ENCODE results near the gene MRLN.
A peak's percentile ranks its signal among the peaks of the same experiment; 100 is the strongest.

MRLN gene

GRCh38 chr10:59709395-59710125 lies 43.7 kb downstream of the MRLN start, which contains the start of gene SLC16A9:
Gene SLC16A9 (minus strand): TSS chr10:59709850. CDS start chr10:59684291, 25,559 bp downstream.
- in situ Hi-C loops (cut with MboI; ENCODE audit: low pct_unique_long_range_greater_than_20kb, low sequenced_read_pairs, unreplicated experiment), result no loop called here
- TF ChIP-seq CTCF (IDR thresholded peaks at IDR 0.05; ENCODE audit: extremely low read depth, insufficient read depth, missing control alignments), result peak; percentile 21
- DNase-seq (ENCODE audit: low spot score), result peak; percentile 89

GRCh38 chr10:59708816-59709394 lies 44.4 kb downstream of the MRLN start:
- in situ Hi-C loops (cut with MboI; ENCODE audit: low pct_unique_long_range_greater_than_20kb, low sequenced_read_pairs, unreplicated experiment), result no loop called here
- DNase-seq (ENCODE audit: low spot score), result peak; percentile 56
- no peak for TF ChIP-seq CTCF (IDR thresholded peaks at IDR 0.05; ENCODE audit: extremely low read depth, insufficient read depth, missing control alignments)

DNA sequence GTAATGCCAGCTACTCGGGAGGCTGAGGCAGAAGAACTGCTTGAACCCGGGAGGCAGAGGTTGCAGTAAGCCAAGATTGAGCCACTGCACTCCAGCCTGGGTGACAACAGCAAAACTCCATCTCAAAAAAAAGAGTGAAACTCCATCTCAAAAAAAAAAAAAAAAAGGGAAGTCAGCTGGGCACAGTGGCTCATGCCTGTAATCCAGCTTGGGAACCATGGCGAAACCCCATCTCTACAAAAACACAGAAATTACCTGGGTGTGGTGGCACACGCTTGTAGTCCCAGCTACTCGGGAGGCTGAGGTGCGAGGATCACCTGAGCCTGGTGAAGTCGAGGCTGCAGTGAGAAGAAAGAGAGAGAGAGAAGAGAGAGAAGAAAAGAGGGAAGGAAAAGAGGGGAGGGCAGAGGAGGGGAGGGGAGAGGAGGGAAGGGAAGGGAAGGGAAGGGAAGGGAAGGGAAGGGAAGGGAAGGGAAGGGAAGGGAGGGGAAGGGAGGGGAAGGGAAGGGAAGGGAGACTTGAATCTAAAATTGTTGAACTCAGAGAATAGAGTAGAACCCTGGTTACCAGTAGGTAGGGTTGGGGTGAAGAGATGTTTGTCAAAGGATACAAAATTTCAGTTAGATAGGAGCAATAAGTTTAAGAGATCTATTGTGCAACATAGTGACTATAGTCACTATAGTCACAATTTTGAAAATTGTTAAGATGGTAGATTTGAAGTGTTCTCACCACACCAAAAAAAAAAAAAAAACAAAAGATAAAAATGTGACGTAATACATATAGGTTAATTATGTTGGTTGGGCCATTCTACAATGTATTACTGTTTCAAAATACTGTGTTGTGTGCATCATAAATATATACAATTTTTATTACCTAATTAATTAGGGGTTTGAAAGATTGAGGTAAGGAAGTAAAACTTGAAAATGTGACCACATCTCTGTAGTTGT lies 46.1 kb downstream of the MRLN start:
- no peak for TF ChIP-seq CTCF (IDR thresholded peaks at IDR 0.05; ENCODE audit: extremely low read depth, insufficient read depth, missing control alignments)
- in situ Hi-C loops (cut with MboI; ENCODE audit: low pct_unique_long_range_greater_than_20kb, low sequenced_read_pairs, unreplicated experiment), result no loop called here
- DNase-seq (ENCODE audit: low spot score), result no peak

GRCh38 chr10:59705931-59706330 lies 47.3 kb downstream of the MRLN start:
- in situ Hi-C loops (cut with MboI; ENCODE audit: low pct_unique_long_range_greater_than_20kb, low sequenced_read_pairs, unreplicated experiment), result no loop called here
- no peak for DNase-seq (ENCODE audit: low spot score)
- TF ChIP-seq CTCF (IDR thresholded peaks at IDR 0.05; ENCODE audit: extremely low read depth, insufficient read depth, missing control alignments), result no peak

- in situ Hi-C loops (cut with MboI; ENCODE audit: low pct_unique_long_range_greater_than_20kb, low sequenced_read_pairs, unreplicated experiment), result no loop called here
- no peak for TF ChIP-seq CTCF (IDR thresholded peaks at IDR 0.05; ENCODE audit: extremely low read depth, insufficient read depth, missing control alignments)
- DNase-seq (ENCODE audit: low spot score), result no peak
Measured at GRCh38 chr10:59704630-59705029, 48.6 kb downstream of the MRLN start.

DNA sequence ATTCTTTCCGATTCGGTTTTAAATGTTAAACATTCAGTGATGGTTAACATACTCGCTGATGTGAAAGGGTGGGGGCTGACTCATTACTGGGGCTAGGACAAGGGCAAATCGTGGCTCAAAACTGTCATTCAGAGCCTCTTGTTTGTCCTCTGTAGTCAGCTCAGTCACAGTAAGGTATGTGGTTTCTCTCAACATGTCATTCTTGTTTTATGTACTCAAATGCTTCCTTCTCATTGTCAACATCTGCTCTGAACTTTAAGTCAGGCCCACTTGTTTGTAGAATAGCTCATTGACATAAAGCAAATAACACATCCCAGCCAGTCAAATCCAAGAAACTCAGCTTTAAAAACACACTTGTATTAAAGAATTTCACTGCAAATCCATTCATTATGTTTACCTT lies 50.9 kb downstream of the MRLN start:
- no peak for TF ChIP-seq CTCF (IDR thresholded peaks at IDR 0.05; ENCODE audit: extremely low read depth, insufficient read depth, missing control alignments)
- DNase-seq (ENCODE audit: low spot score), result no peak
- in situ Hi-C loops (cut with MboI; ENCODE audit: low pct_unique_long_range_greater_than_20kb, low sequenced_read_pairs, unreplicated experiment), result no loop called here

All from GM13977 (cell line).